Rectal smooth muscle tissue (tissue), 1 donor: Measurements from ENCODE around the gene FAM124B.

ENCODE experiments used
- H3K27ac ChIP-seq: one replicate; pipeline ENCODE4 v1.7.0; 2013; ENCODE audit warnings: low read depth, low read length, inconsistent platforms
- H3K27me3 ChIP-seq: one replicate; pipeline ENCODE4 v1.7.0; 2013; ENCODE audit warnings: low read length; ENCODE audit not compliant: control insufficient read depth, insufficient read depth
- H3K36me3 ChIP-seq: one replicate; pipeline ENCODE4 v1.7.0; 2013; ENCODE audit warnings: low read length; ENCODE audit not compliant: control insufficient read depth, insufficient read depth
- H3K4me1 ChIP-seq: one replicate; pipeline ENCODE4 v1.7.0; 2013; ENCODE audit warnings: low read length; ENCODE audit not compliant: control insufficient read depth, insufficient read depth
- H3K4me3 ChIP-seq: one replicate; pipeline ENCODE4 v1.7.0; 2013; ENCODE audit warnings: low read length
- H3K9ac ChIP-seq: one replicate; pipeline ENCODE4 v1.7.0; 2013; ENCODE audit warnings: low read length

The FAM124B gene

DNA sequence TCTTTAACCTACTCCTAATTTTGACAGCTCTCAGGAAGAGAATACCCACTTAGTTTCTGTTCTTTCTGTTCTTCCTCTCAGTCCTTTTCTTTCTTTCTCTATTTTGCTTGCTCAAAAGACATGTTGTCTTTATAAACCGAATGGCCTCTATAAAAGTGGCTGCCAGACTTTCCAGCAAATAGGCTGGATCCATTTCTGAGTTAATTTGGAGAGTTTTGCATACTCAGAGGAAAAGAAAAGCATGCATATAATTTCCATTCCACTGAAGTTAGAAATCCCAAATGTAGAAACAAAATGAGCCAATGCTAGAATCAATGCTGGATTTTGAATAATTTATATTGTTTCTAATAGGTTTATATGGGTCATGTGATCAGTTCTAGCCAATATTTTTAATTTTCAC, 65.9 kb downstream of the FAM124B start:
- H3K4me3 ChIP-seq, result no peak overlapping the region
- H3K4me1 ChIP-seq, result no peaks in the 10 kb centered on the region
- no peak overlapping the region for H3K9ac ChIP-seq
- H3K36me3 ChIP-seq, result no peaks in the 10 kb centered on the region
- H3K27ac ChIP-seq, result no peak overlapping the region
- no peaks in the 10 kb centered on the region for H3K27me3 ChIP-seq

DNA sequence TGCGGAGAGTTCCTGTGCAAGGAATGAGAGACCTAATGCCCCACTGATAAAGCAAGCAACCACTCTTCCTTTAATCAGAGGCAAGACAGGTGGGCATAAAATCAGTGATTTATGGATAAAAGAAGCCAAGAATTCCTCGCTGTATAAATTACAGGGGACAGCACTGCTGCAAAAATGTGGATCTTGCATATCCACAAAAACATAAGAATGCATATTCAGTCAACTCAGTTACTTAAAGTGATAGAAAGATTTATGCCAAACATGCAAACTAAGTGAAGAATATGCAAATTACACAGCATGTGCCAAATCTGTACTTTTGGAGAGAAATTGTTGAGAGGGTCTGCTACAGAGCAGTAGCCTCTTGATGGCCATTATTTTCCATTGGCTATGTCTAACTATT, 67.2 kb downstream of the FAM124B start:
- Histone ChIP-seq H3K4me3 (no peak overlapping the region), H3K36me3 (no peaks in the 10 kb centered on the region), H3K27me3 (no peaks in the 10 kb centered on the region), H3K4me1 (no peaks in the 10 kb centered on the region), H3K9ac (no peak overlapping the region), H3K27ac (no peak overlapping the region)

DNA sequence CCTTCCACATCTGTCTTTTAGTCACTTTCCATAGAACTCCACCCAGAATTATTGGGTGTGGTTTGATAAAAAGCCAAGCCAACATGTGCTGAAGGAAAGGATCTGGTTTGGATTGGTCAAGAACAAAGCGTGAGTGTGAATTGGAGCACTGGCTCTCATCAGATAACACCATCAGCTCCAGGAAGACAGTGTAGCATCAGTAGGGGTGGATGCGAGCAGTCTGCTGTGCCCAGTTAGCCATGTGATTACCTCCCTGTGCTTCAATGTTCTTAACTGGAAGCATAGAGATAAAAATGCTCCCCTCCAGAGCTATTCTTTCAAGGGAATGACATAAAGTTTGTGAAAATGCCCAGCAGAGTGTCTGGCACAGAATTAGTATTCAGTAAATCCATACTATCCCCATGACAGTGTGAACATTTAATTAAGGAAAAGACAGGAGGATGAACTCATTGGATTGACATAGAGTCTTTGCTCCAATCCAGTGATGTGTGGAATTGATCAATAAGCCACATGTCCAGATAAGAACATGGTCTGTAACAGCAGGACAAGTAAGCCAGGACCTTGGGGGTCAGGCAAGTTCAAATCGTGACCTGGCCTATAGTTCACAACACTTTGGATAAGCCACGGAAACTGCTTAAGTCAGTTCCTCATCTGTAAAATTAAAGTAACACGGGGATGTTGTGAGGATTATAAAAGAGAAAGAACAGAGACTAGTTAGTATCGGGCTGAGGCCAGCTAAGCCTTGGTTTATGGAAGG, 68.0 kb downstream of the FAM124B start:
- no peaks in the 10 kb centered on the region for H3K4me1 ChIP-seq
- no peaks in the 10 kb centered on the region for H3K27me3 ChIP-seq
- no peak overlapping the region for H3K27ac ChIP-seq
- H3K4me3 ChIP-seq, result no peak overlapping the region
- no peak overlapping the region for H3K9ac ChIP-seq
- H3K36me3 ChIP-seq, result no peaks in the 10 kb centered on the region

DNA sequence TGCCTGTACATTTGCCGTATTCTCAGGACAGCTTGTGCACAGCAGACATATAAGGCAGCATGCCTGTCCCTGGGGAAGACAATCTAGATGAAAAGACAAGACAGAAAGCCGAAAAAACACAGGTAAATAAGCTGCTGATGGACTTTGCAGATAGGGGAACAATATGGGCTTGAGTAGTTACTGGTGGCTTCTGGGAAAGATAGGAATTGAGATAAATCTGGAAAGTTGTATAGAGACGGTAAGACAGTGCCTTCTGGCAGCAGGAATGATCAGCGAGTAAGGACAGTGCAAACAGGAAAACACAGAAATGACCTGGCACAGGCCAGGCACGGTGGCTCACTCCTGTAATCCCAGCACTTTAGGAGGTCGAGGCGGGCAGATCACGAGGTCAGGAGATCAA, 70.2 kb downstream of the FAM124B start:
- no peak overlapping the region for H3K9ac ChIP-seq
- H3K4me3 ChIP-seq, result no peak overlapping the region
- H3K36me3 ChIP-seq, result no peaks in the 10 kb centered on the region
- H3K27ac ChIP-seq, result no peak overlapping the region
- H3K4me1 ChIP-seq, result no peaks in the 10 kb centered on the region
- no peaks in the 10 kb centered on the region for H3K27me3 ChIP-seq

DNA sequence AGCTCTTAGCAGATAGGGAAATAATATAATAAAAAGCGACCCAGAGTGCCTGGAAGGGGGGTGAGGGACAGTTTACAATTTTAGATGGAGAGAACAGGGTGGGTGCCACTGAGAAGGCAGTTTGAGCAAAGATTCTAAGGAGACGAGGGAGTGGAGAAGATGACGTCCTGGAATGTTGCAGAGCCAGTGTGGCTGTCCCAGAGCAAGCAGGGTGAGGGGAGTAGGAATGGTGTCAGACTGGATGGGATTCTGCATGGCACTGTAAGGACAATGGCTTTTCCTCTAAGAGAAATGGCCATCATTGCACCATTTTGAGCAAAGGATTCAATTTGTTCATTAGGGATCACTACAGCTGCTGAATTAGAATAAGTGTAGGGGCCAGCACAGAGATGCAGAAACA, 73.1 kb downstream of the FAM124B start:
- H3K4me3 ChIP-seq, result no peak overlapping the region
- H3K4me1 ChIP-seq, result no peaks in the 10 kb centered on the region
- no peaks in the 10 kb centered on the region for H3K27me3 ChIP-seq
- H3K27ac ChIP-seq, result no peak overlapping the region
- no peaks in the 10 kb centered on the region for H3K36me3 ChIP-seq
- H3K9ac ChIP-seq, result no peak overlapping the region
